Activated CD8-positive, alpha-beta T cell treated with anti-CD3 and anti-CD28 coated beads for 36 hours (primary cell): ENCODE measurements around the gene DNAH9. TPM values are rescaled to one million over a fixed set of nuclear protein-coding genes. Genes with fewer than 3 reads are reported as not detected.

Source experiments
- ATAC-seq: fragments of 200-7000 bp; cut with Tn5 transposase; one replicate; pipeline ENCODE4 v1.10.0; 2021; ENCODE audit warnings: mild to moderate bottlenecking, moderate library complexity
- CTCF ChIA-PET: fragments of 350-600 bp; sonication (Branson Sonifier 250); formaldehyde crosslinking; loops from one replicate; lab custom pipeline; 2021; ENCODE audit warnings: antibody characterized with exemption; lab: Charles Lee
- POLR2A ChIA-PET: fragments of 350-600 bp; sonication (Branson Sonifier 250); formaldehyde crosslinking; loops from one replicate; lab custom pipeline; 2021; ENCODE audit warnings: antibody characterized with exemption; lab: Charles Lee
- DNase-seq: peaks from one replicate; pipeline ENCODE4 v3.0.0-alpha.2; 2020
- H3K27ac Mint-ChIP-seq: one replicate; pipeline ENCODE4 v1.8.0; 2021; ENCODE audit warnings: mild to moderate bottlenecking, mixed read lengths
- H3K27me3 Mint-ChIP-seq: one replicate; pipeline ENCODE4 v1.8.0; 2021; ENCODE audit warnings: mixed read lengths
- H3K36me3 Mint-ChIP-seq: one replicate; pipeline ENCODE4 v1.8.0; 2021; ENCODE audit warnings: low read depth, mixed read lengths
- H3K4me1 Mint-ChIP-seq: one replicate; pipeline ENCODE4 v1.8.0; 2021; ENCODE audit warnings: low read depth, mixed read lengths
- H3K4me3 Mint-ChIP-seq: one replicate; pipeline ENCODE4 v1.8.0; 2021; ENCODE audit warnings: mild to moderate bottlenecking, moderate library complexity, mixed read lengths
- H3K9me3 Mint-ChIP-seq: one replicate; pipeline ENCODE4 v1.8.0; 2021; ENCODE audit warnings: mixed read lengths
- CTCF ChIP-seq: fragments of 200-600 bp; IDR thresholded peaks from one replicate; pipeline ENCODE4 v1.8.0; 2022; ENCODE audit warnings: antibody characterized with exemption, mild to moderate bottlenecking
- intact Hi-C: fragments of 100-400 bp; cut with micrococcal nuclease; formaldehyde crosslinking; loops from one replicate; pipeline ENCODE4 v1.10.0; 2022
- total RNA-seq, 2 experiments: library from RNA; stranded (reverse); gene quantifications; one replicate each; pipeline ENCODE4 v1.2.3, GENCODE V29; 2021

The DNAH9 gene
- total RNA-seq, 2 experiments from 2014 or later, result not detected

GRCh38 chr17:11641521-11642275 lies 43.4 kb downstream of the DNAH9 start:
- no peaks in the 10 kb centered on the region for H3K27me3 Mint-ChIP-seq
- intact Hi-C loops, result loop anchor here (10.0 kb wide), 1 partner anchor 57 kb away; no protein-coding TSS in a partner anchor
- no peak overlapping the region for H3K27ac Mint-ChIP-seq
- no peak for TF ChIP-seq CTCF
- no peak overlapping the region for H3K4me3 Mint-ChIP-seq
- no peak for ATAC-seq
- H3K4me1 Mint-ChIP-seq, result no peaks in the 10 kb centered on the region
- no peaks in the 10 kb centered on the region for H3K36me3 Mint-ChIP-seq
- ChIA-PET CTCF (no interaction called here), POLR2A (no interaction called here)
- no peak for DNase-seq
- H3K9me3 Mint-ChIP-seq, result no peaks in the 10 kb centered on the region

GRCh38 chr17:11642655-11643054 lies 44.4 kb downstream of the DNAH9 start:
- H3K27ac Mint-ChIP-seq, result no peak overlapping the region
- no peaks in the 10 kb centered on the region for H3K27me3 Mint-ChIP-seq
- H3K4me3 Mint-ChIP-seq, result no peak overlapping the region
- H3K36me3 Mint-ChIP-seq, result no peaks in the 10 kb centered on the region
- no peak for DNase-seq
- ChIA-PET POLR2A (interaction anchor here (0.6 kb wide), 1 partner anchor 237 kb away, joined by 3 read pairs; no protein-coding TSS in a partner anchor), CTCF (no interaction called here)
- no peak for ATAC-seq
- H3K9me3 Mint-ChIP-seq, result no peaks in the 10 kb centered on the region
- TF ChIP-seq CTCF, result no peak
- H3K4me1 Mint-ChIP-seq, result no peaks in the 10 kb centered on the region
- intact Hi-C loops, result loop anchor here (10.0 kb wide), 1 partner anchor 58 kb away; no protein-coding TSS in a partner anchor

- no peak for TF ChIP-seq CTCF
- no peaks in the 10 kb centered on the region for H3K9me3 Mint-ChIP-seq
- no peaks in the 10 kb centered on the region for H3K4me1 Mint-ChIP-seq
- no peak overlapping the region for H3K27ac Mint-ChIP-seq
- intact Hi-C loops, result loop anchor here (10.0 kb wide), 1 partner anchor 59 kb away; no protein-coding TSS in a partner anchor
- H3K4me3 Mint-ChIP-seq, result no peak overlapping the region
- DNase-seq, result no peak
- no peak for ATAC-seq
- H3K36me3 Mint-ChIP-seq, result no peaks in the 10 kb centered on the region
- ChIA-PET CTCF (interaction anchor here (0.7 to 1.9 kb wide), 18 partner anchors 8 to 768 kb away, joined by 3 to 12 read pairs (median 3); no protein-coding TSS in a partner anchor), POLR2A (no interaction called here)
- H3K27me3 Mint-ChIP-seq, result no peaks in the 10 kb centered on the region
Measured at GRCh38 chr17:11643851-11644250, 45.6 kb downstream of the DNAH9 start.

- no peak overlapping the region for H3K27ac Mint-ChIP-seq
- ChIA-PET CTCF (interaction anchor here (0.6 to 1.9 kb wide), 22 partner anchors 9 to 774 kb away, joined by 3 to 12 read pairs (median 3); no protein-coding TSS in a partner anchor), POLR2A (no interaction called here)
- H3K4me1 Mint-ChIP-seq, result no peaks in the 10 kb centered on the region
- TF ChIP-seq CTCF, result peak; percentile 68
- no peaks in the 10 kb centered on the region for H3K27me3 Mint-ChIP-seq
- no peak overlapping the region for H3K4me3 Mint-ChIP-seq
- ATAC-seq, result no peak
- no peaks in the 10 kb centered on the region for H3K36me3 Mint-ChIP-seq
- intact Hi-C loops, result loop anchor here (10.0 kb wide), 1 partner anchor 60 kb away; no protein-coding TSS in a partner anchor
- no peaks in the 10 kb centered on the region for H3K9me3 Mint-ChIP-seq
- DNase-seq, result peak; percentile 53
Measured at GRCh38 chr17:11644265-11645212, 46.3 kb downstream of the DNAH9 start.
